GM21526 (cell line): ENCODE results near the gene ARHGAP6.

Source experiments
- ATAC-seq: cut with Tn5 transposase; IDR thresholded peaks from one replicate; pipeline ENCODE4 v1.9.1; 2021; ENCODE audit warnings: moderate library complexity; ENCODE audit not compliant: unreplicated experiment, low FRiP score

The ARHGAP6 gene

GRCh38 chrX:11089802-11090201, 575.9 kb downstream of the ARHGAP6 start:
- ATAC-seq = no peak
